Measurements from ENCODE around the gene USH1G.

GRCh38 chr17:74954115-74954514, 31.1 kb upstream of the USH1G start:
- TF ChIP-seq CTCF (conservative IDR thresholded peaks at IDR 0.05 in 1 of 2, IDR thresholded peaks at IDR 0.05 in 1 of 2; ENCODE audit: extremely low read depth in 1 of 2, insufficient read depth in 1 of 2, low read depth in 1 of 2, low read length in 2 of 2) (no peak), EZH2 (IDR thresholded peaks at IDR 0.05; ENCODE audit: borderline replicate concordance, low read length) (no peak)
